Activated naive CD4-positive, alpha-beta T cell treated with anti-CD3 and anti-CD28 coated beads, Interleukin-2, amount 10 ng/mL, durations not matched to agents 7 days and 5 days (primary cell): ENCODE measurements around the gene AKIRIN2.

Experiments
- CTCF ChIA-PET: fragments of 350-600 bp; sonication (Branson Sonifier 250); formaldehyde crosslinking; loops from one replicate; lab custom pipeline; 2021; ENCODE audit warnings: antibody characterized with exemption; lab: Charles Lee
- DNase-seq: peaks from one replicate; pipeline ENCODE4 v3.0.0-alpha.2; 2020
- H3K27ac Mint-ChIP-seq: one replicate; pipeline ENCODE4 v1.8.0; 2021; ENCODE audit warnings: mild to moderate bottlenecking, moderate library complexity, mixed read lengths
- H3K27me3 Mint-ChIP-seq: one replicate; pipeline ENCODE4 v1.8.0; 2021; ENCODE audit warnings: mild to moderate bottlenecking, mixed read lengths
- H3K36me3 Mint-ChIP-seq: one replicate; pipeline ENCODE4 v1.8.0; 2021; ENCODE audit warnings: mixed read lengths
- H3K4me1 Mint-ChIP-seq: one replicate; pipeline ENCODE4 v1.8.0; 2021; ENCODE audit warnings: mixed read lengths
- H3K4me3 Mint-ChIP-seq: one replicate; pipeline ENCODE4 v1.8.0; 2021; ENCODE audit warnings: mild to moderate bottlenecking, moderate library complexity, mixed read lengths
- H3K9me3 Mint-ChIP-seq: one replicate; pipeline ENCODE4 v1.8.0; 2021; ENCODE audit warnings: mixed read lengths

The AKIRIN2 gene

DNA sequence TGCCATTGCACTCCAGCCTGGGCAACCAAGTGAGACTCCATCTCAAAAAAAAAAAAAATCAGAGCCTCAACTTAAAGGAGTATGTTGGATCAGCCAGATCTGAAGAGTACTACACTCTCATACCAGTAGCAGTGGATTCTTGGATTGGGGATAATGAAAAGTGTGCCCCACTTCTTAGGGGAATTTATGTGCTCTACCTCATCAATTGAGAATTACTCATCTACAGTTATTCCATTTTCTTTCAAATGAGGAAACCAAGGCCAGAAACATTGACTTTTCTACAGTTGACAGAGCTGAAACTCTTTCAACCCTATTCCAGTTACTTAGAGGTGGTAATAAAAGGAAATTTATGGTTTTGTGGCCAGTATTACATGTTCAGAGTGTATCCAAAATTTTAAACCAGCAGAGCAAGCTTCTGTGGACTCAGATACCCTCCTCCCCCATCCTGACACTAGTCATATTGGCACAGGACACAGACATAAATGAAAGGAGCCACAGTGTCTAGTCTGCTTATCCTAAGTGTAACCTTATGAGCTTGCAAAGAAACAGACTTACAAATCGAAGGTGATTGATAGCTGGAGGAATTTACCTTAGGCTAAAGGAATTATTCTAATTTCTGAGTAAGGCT, 60.9 kb downstream of the AKIRIN2 start:
- CTCF ChIA-PET, result interaction anchor here (1.1 kb wide), 1 partner anchor 11 kb away, joined by 4 read pairs; no protein-coding TSS in a partner anchor
- Mint-ChIP-seq H3K4me1 (peaks cover 25% of the 10 kb centered on the region), H3K9me3 (no peaks in the 10 kb centered on the region)

DNA sequence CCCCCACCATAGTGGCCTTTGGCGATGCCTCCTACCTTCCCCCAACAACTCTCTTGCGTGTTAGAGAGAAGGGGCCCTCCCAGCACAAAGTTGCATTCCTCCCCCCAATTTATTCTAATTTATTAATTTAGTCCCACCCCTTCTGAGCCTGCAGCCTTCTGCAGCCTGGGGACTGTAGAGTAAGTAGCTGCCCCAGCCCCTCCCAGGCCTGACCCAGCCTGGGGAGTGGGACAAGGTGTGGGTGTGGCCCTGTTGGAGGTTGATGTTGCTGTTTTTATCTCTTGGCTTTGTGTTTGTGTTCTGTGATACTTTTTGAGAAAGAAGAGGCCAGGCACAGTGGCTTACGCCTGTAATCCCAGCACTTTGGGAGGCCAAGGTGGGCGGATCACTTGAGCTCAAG, 62.7 kb downstream of the AKIRIN2 start:
- CTCF ChIA-PET, result no interaction called here
- Mint-ChIP-seq H3K27me3 (no peaks in the 10 kb centered on the region), H3K4me1 (peaks cover 12% of the 10 kb centered on the region), H3K4me3 (no peak overlapping the region), H3K27ac (no peak overlapping the region), H3K9me3 (no peaks in the 10 kb centered on the region), H3K36me3 (peaks cover 23% of the 10 kb centered on the region)
- DNase-seq, result no peak

More for the DNA sequence above, 60.9 kb downstream of the AKIRIN2 start:
- H3K4me3 Mint-ChIP-seq, result no peak overlapping the region
- peaks cover 23% of the 10 kb centered on the region for H3K36me3 Mint-ChIP-seq
- no peaks in the 10 kb centered on the region for H3K27me3 Mint-ChIP-seq
- DNase-seq, result no peak
- H3K27ac Mint-ChIP-seq, result no peak overlapping the region

DNA sequence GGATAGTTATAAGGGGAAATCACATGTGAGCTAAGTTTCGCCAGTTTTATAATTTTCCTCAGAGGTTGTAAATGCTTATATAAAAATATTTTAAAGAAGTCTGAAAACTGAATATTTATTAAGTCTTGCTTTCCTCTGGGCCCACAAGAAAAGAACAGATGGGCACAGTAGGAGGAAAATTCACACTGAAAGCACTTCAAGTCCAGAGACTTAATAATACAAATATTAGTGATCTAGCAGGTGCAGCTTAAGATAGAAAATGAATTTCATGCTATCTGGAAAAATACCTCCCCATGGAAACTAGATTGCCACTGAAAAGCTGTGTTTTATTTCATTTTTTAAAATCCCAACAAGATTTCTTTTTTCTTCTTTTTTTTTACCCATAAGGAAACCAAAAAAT, 64.9 kb downstream of the AKIRIN2 start:
- DNase-seq, result no peak
- peaks cover 24% of the 10 kb centered on the region for H3K36me3 Mint-ChIP-seq
- H3K27ac Mint-ChIP-seq, result no peak overlapping the region
- H3K4me3 Mint-ChIP-seq, result no peak overlapping the region
- no peaks in the 10 kb centered on the region for H3K27me3 Mint-ChIP-seq
- CTCF ChIA-PET, result no interaction called here
- H3K4me1 Mint-ChIP-seq, result peaks cover 11% of the 10 kb centered on the region
- H3K9me3 Mint-ChIP-seq, result no peaks in the 10 kb centered on the region

DNA sequence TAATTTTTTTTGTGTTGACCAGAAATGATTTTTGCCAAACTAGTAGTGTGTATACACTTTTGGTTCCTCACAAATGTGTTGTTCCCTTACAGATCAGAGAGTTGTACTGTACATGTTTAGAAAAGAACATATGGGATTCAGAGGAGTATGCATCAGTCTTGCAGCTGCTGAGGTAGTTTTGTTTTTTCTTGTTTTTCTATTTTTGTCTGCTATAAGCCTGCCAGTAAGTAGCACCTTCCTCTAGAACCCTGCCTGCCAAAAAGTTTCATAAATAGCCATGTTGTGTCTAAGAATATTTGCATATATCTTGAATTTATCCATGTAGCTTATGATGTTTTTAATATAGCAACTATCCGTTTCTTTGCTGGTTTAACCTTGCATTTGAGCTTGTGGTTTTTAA, 65.7 kb downstream of the AKIRIN2 start:
- H3K27me3 Mint-ChIP-seq, result no peaks in the 10 kb centered on the region
- H3K9me3 Mint-ChIP-seq, result no peaks in the 10 kb centered on the region
- DNase-seq, result no peak
- H3K4me1 Mint-ChIP-seq, result peaks cover 9% of the 10 kb centered on the region
- peaks cover 24% of the 10 kb centered on the region for H3K36me3 Mint-ChIP-seq
- CTCF ChIA-PET, result no interaction called here
- H3K4me3 Mint-ChIP-seq, result no peak overlapping the region
- no peak overlapping the region for H3K27ac Mint-ChIP-seq

DNA sequence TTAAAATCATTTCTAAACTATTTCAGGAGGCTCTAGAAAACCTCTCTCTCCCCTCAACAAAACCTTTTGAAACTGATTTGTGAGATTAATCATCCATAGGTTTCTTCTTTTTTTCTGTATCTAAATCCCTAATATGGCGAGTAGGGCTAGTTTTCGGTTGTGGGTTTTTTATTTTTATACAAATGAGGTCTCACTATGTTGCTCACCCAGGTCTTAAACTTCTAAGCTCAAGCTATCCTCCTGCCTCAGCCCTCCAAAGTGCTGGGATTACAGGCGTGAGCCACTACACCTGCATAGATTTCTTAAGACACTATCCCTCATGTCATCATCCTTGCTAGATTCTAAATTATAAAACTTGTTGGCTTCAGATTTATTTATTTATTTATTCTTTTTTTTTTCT, 68.2 kb downstream of the AKIRIN2 start:
- Mint-ChIP-seq H3K36me3 (peaks cover 23% of the 10 kb centered on the region), H3K4me1 (no peaks in the 10 kb centered on the region), H3K27me3 (no peaks in the 10 kb centered on the region), H3K9me3 (no peaks in the 10 kb centered on the region), H3K4me3 (no peak overlapping the region), H3K27ac (no peak overlapping the region)
- no peak for DNase-seq
- CTCF ChIA-PET, result no interaction called here

DNA sequence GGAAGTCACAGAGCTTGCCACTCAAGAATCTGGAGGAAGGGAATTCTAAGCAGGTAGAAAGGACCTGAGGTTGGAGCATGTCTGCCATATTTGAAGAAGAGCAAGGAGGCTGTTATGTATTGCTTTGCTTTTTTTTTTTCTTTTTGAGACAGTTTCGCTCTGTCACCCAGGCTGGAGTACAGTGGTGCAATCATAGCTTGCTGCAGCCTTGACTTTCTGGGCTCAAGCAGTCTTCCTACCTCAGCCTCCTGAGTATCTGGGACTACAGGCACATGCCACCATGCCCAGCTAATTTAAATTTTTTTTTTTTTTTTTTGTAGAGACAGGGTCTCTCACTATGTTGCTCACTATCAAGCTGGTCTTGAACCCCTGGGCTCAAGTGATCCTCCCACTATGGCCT, 71.3 kb downstream of the AKIRIN2 start:
- Mint-ChIP-seq H3K9me3 (no peaks in the 10 kb centered on the region), H3K4me3 (no peak overlapping the region), H3K36me3 (peaks cover 19% of the 10 kb centered on the region), H3K4me1 (no peaks in the 10 kb centered on the region), H3K27me3 (no peaks in the 10 kb centered on the region), H3K27ac (no peak overlapping the region)
- CTCF ChIA-PET, result no interaction called here
- no peak for DNase-seq

DNA sequence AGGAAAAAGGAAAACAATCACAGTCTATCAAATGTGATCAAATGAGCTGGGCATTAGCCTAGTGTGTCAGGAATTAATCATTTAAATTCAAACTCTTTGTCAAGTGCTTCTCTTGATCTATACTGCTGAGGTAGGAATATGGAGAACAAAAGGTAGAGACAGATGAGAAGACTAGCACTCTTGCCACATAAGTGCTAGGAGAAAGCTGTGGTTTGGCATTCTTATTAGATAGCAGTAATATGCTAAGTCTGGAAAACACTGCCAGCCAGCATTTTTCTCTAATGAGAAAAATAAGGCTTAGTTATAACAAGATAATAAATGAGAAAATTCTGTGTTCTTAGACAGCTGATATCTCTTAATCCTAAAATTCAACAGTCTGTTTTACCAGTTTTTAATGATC, 73.2 kb downstream of the AKIRIN2 start:
- no peak for DNase-seq
- Mint-ChIP-seq H3K4me1 (no peaks in the 10 kb centered on the region), H3K36me3 (peaks cover 31% of the 10 kb centered on the region), H3K9me3 (no peaks in the 10 kb centered on the region), H3K4me3 (no peak overlapping the region), H3K27ac (no peak overlapping the region), H3K27me3 (no peaks in the 10 kb centered on the region)
- CTCF ChIA-PET, result no interaction called here

DNA sequence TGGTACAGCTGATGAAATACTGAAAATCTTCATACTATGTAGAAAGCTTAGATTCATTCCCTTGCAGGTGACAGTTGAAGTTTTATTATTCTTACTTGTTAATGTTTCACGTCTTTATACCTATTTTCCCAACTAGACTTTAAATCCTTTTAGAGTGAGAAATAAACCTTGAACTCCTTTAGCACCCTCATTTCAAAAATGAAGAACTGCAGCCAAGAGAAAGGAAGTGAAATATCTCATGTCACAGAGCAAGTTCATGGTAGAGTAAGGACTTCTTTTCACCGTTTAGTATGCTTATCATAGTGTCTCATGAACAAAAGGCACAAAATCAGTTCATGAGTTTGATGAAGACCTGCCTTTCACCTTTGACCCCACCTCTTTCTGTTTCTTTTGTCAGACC, 73.6 kb downstream of the AKIRIN2 start:
- Mint-ChIP-seq H3K4me1 (no peaks in the 10 kb centered on the region), H3K27me3 (no peaks in the 10 kb centered on the region), H3K9me3 (no peaks in the 10 kb centered on the region), H3K4me3 (no peak overlapping the region), H3K27ac (no peak overlapping the region), H3K36me3 (peaks cover 33% of the 10 kb centered on the region)
- no peak for DNase-seq
- CTCF ChIA-PET, result no interaction called here
